ENCODE results near the gene ABCC6. TPM values are rescaled to one million over a fixed set of nuclear protein-coding genes. Genes with fewer than 3 reads are reported as not detected.
"Not testable (repeated sequence)": the region's sequence is repeated elsewhere in the genome, so short reads cannot be mapped to it uniquely, and the experiment has no call there.

The ABCC6 gene
- total and polyA plus RNA-seq, 2 donors (not counting 3 experiments of a cell fraction or from before 2014, with no cell fraction given) = 0.07 to 0.84 TPM

DNA sequence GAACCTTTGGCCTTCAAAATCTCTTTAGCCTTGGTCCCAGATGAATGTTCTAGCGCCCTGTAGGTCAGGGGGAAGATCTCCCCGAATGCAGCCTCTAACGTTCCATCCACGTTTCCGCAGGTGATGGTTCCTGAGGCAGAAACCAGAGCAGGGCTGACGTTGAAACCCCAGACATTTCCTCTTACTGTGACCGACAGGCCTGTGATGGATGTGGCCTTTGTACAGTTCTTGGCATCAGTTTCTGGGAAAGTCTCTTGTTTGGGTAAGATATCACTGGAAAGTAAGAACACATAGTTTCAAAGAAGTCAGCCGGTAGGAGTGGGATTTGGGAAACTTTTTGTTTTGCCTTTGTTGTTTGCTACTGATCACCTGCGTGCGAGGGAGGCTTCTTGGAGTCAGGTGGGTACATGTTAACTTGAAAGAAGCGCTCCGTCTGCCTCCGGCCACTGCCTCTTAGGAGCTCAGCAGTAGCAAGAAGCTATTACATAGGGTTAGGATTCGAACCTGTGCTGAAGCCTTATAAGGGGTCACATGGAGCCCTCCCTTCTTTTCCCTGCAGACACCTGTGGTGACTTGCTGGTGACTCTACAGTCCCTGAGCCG, 39.8 kb upstream of the ABCC6 start:
- H3K4me2 ChIP-seq (ENCODE audit: insufficient read depth, low read length); H3K9ac ChIP-seq (replicated peaks; ENCODE audit: extremely low read depth, insufficient read depth, low read length); H4K20me1 ChIP-seq (replicated peaks; ENCODE audit: control insufficient read depth, extremely low read depth, insufficient read depth, low read length); POLR2A ChIA-PET; H2AFZ ChIP-seq (ENCODE audit: low read depth, low read length); H3K4me3 ChIP-seq (replicated peaks in 1 of 3; ENCODE audit: insufficient read depth in 1 of 3, low read depth in 1 of 3, low read length in 3 of 3); H3K4me1 ChIP-seq (ENCODE audit: control insufficient read depth, extremely low read depth, insufficient read depth, low read length); H3K9me1 ChIP-seq (replicated peaks; ENCODE audit: control insufficient read depth, extremely low read depth, insufficient read depth, low read length); intact Hi-C loops (cut with micrococcal nuclease); H3K79me2 ChIP-seq (ENCODE audit: control insufficient read depth, insufficient read depth, low read length); CTCF ChIA-PET; dilution Hi-C loops (cut with MboI; ENCODE audit: extremely low pct_ligation_motif_present, low sequenced_read_pairs); H3K9me3 ChIP-seq (replicated peaks; ENCODE audit: control insufficient read depth, insufficient read depth, low read length); H3K27ac ChIP-seq (ENCODE audit: insufficient read depth, low read depth, low read length); BruUV-seq (replicated peaks); H3K36me3 ChIP-seq (ENCODE audit: control insufficient read depth in 2 of 2, extremely low read depth in 1 of 2, insufficient read depth in 2 of 2, low read length in 2 of 2); FAIRE-seq; H3K27me3 ChIP-seq (ENCODE audit: control insufficient read depth in 2 of 2, insufficient read depth in 2 of 2, low read length in 2 of 2): not testable (repeated sequence)
- DNase-seq (ENCODE audit: low read depth, low spot score) = peak; percentile 1

GRCh38 chr16:16259971-16260370, 36.7 kb upstream of the ABCC6 start:
- H3K79me2 ChIP-seq (ENCODE audit: control insufficient read depth, insufficient read depth, low read length); CTCF ChIA-PET; H3K9ac ChIP-seq (replicated peaks; ENCODE audit: extremely low read depth, insufficient read depth, low read length); H3K4me2 ChIP-seq (ENCODE audit: insufficient read depth, low read length); DNase-seq (ENCODE audit: low read depth, low spot score); H3K9me1 ChIP-seq (replicated peaks; ENCODE audit: control insufficient read depth, extremely low read depth, insufficient read depth, low read length); H4K20me1 ChIP-seq (replicated peaks; ENCODE audit: control insufficient read depth, extremely low read depth, insufficient read depth, low read length); H3K36me3 ChIP-seq (ENCODE audit: control insufficient read depth in 2 of 2, extremely low read depth in 1 of 2, insufficient read depth in 2 of 2, low read length in 2 of 2); H3K9me3 ChIP-seq (replicated peaks; ENCODE audit: control insufficient read depth, insufficient read depth, low read length); FAIRE-seq; intact Hi-C loops (cut with micrococcal nuclease); H3K27me3 ChIP-seq (ENCODE audit: control insufficient read depth in 2 of 2, insufficient read depth in 2 of 2, low read length in 2 of 2); BruUV-seq (replicated peaks); H3K27ac ChIP-seq (ENCODE audit: insufficient read depth, low read depth, low read length); H2AFZ ChIP-seq (ENCODE audit: low read depth, low read length); H3K4me1 ChIP-seq (ENCODE audit: control insufficient read depth, extremely low read depth, insufficient read depth, low read length); POLR2A ChIA-PET; dilution Hi-C loops (cut with MboI; ENCODE audit: extremely low pct_ligation_motif_present, low sequenced_read_pairs); H3K4me3 ChIP-seq (replicated peaks in 1 of 3; ENCODE audit: insufficient read depth in 1 of 3, low read depth in 1 of 3, low read length in 3 of 3): not testable (repeated sequence)

DNA sequence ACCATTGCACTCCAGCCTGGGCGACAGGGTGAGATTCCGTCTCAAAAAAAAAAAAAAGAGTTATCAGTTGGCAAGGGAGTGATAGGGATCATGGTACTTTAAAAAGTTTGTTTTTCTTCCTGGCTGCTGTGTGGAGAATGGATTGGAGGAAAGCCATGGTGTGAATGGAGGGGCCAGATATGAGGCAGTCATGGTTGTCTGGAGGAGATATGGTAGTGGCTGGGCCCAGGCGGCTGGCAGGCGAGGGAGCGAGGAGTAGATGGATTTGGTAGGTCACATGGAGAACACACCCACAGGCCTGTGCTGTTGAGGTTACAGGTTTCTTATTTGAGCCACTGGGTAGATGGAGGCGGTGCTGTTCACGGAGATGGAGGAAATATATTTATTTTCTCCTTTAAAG, 35.5 kb upstream of the ABCC6 start:
- intact Hi-C loops (cut with micrococcal nuclease); H3K9me1 ChIP-seq (replicated peaks; ENCODE audit: control insufficient read depth, extremely low read depth, insufficient read depth, low read length); CTCF ChIA-PET; H3K27me3 ChIP-seq (ENCODE audit: control insufficient read depth in 2 of 2, insufficient read depth in 2 of 2, low read length in 2 of 2); H3K4me1 ChIP-seq (ENCODE audit: control insufficient read depth, extremely low read depth, insufficient read depth, low read length); H3K9me3 ChIP-seq (replicated peaks; ENCODE audit: control insufficient read depth, insufficient read depth, low read length); FAIRE-seq; H4K20me1 ChIP-seq (replicated peaks; ENCODE audit: control insufficient read depth, extremely low read depth, insufficient read depth, low read length); H3K27ac ChIP-seq (ENCODE audit: insufficient read depth, low read depth, low read length); BruUV-seq (replicated peaks); H2AFZ ChIP-seq (ENCODE audit: low read depth, low read length); H3K79me2 ChIP-seq (ENCODE audit: control insufficient read depth, insufficient read depth, low read length); dilution Hi-C loops (cut with MboI; ENCODE audit: extremely low pct_ligation_motif_present, low sequenced_read_pairs); H3K9ac ChIP-seq (replicated peaks; ENCODE audit: extremely low read depth, insufficient read depth, low read length); H3K36me3 ChIP-seq (ENCODE audit: control insufficient read depth in 2 of 2, extremely low read depth in 1 of 2, insufficient read depth in 2 of 2, low read length in 2 of 2); H3K4me3 ChIP-seq (replicated peaks in 1 of 3; ENCODE audit: insufficient read depth in 1 of 3, low read depth in 1 of 3, low read length in 3 of 3); POLR2A ChIA-PET; H3K4me2 ChIP-seq (ENCODE audit: insufficient read depth, low read length): not testable (repeated sequence)
- peak; percentile 28 for DNase-seq (ENCODE audit: low read depth, low spot score)

- H3K36me3 ChIP-seq (ENCODE audit: control insufficient read depth in 2 of 2, extremely low read depth in 1 of 2, insufficient read depth in 2 of 2, low read length in 2 of 2); POLR2A ChIA-PET; H3K4me1 ChIP-seq (ENCODE audit: control insufficient read depth, extremely low read depth, insufficient read depth, low read length); H3K4me2 ChIP-seq (ENCODE audit: insufficient read depth, low read length); H3K27ac ChIP-seq (ENCODE audit: insufficient read depth, low read depth, low read length); H3K27me3 ChIP-seq (ENCODE audit: control insufficient read depth in 2 of 2, insufficient read depth in 2 of 2, low read length in 2 of 2); DNase-seq (ENCODE audit: low read depth, low spot score); BruUV-seq (replicated peaks); dilution Hi-C loops (cut with MboI; ENCODE audit: extremely low pct_ligation_motif_present, low sequenced_read_pairs); H2AFZ ChIP-seq (ENCODE audit: low read depth, low read length); H4K20me1 ChIP-seq (replicated peaks; ENCODE audit: control insufficient read depth, extremely low read depth, insufficient read depth, low read length); FAIRE-seq; CTCF ChIA-PET; H3K9ac ChIP-seq (replicated peaks; ENCODE audit: extremely low read depth, insufficient read depth, low read length); H3K9me3 ChIP-seq (replicated peaks; ENCODE audit: control insufficient read depth, insufficient read depth, low read length); H3K4me3 ChIP-seq (replicated peaks in 1 of 3; ENCODE audit: insufficient read depth in 1 of 3, low read depth in 1 of 3, low read length in 3 of 3); H3K79me2 ChIP-seq (ENCODE audit: control insufficient read depth, insufficient read depth, low read length); H3K9me1 ChIP-seq (replicated peaks; ENCODE audit: control insufficient read depth, extremely low read depth, insufficient read depth, low read length); intact Hi-C loops (cut with micrococcal nuclease): not testable (repeated sequence)
Measured at GRCh38 chr16:16257301-16257923, 34.1 kb upstream of the ABCC6 start.

Data from endothelial cell of umbilical vein (primary cell).